Activated CD4-positive, alpha-beta T cell treated with anti-CD3 and anti-CD28 coated beads, Interleukin-2, amount 50 U/mL, for 4 hours (primary cell): Measurements from ENCODE around the gene ITM2B.
"Not testable (repeated sequence)": the region's sequence is repeated elsewhere in the genome, so short reads cannot be mapped to it uniquely, and the experiment has no call there.

Experiments
- DNase-seq, 2 experiments: peaks; one replicate each; pipeline ENCODE4 v3.0.0-alpha.2; 2020

Gene ITM2B

GRCh38 chr13:48233046-48233888 lies at the start of gene ITM2B:
Gene ITM2B, plus strand, starts transcription at chr13:48233206. Its CDS starts 155 bp downstream, at chr13:48233361.
- DNase-seq, result peak; percentile 39 to 45

- DNase-seq, result no peak
Measured at GRCh38 chr13:48184260-48184659, 48.7 kb upstream of the ITM2B start.

DNA sequence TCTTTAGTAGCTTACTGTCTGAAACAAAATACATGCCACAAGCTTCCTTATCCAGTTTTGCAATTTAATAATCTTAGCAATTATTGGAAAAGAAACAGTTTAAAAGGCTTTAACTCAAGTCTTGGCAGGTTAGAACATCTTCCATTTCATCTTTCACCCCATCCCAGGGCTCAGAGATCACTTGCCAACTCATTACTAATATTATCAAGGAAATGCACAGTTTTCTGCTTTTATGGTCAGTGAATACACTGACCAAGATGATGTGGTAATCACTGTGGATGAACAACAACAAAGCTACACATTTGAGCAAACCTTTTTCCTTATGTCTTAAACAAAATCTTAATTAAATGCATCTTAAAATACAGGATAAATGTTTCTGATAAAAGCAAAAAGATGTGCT lies 48.0 kb upstream of the ITM2B start:
- no peak for DNase-seq

GRCh38 chr13:48186722-48187121 lies 46.3 kb upstream of the ITM2B start:
- DNase-seq, result no peak

DNA sequence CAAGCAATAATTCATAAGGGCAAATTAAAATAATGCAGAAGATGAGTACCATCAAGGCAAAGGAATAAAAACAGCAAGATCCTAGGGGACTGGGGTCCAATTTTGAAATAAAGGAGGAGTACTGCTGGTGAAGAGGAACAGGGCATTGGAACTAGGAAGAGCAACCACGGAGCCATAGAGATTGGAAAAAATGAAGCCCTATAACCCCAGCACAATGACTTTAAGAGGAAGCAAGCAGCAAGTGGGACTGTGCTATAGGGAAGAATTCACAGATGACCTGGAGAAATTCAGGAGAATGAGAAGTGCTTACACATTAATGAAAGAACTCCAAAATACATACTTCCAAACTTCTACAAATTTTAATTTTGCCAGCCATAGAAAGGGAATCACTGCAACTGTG lies 44.9 kb upstream of the ITM2B start:
- DNase-seq, result no peak

- no peak for DNase-seq
Measured at GRCh38 chr13:48188601-48189000, 44.4 kb upstream of the ITM2B start.

DNA sequence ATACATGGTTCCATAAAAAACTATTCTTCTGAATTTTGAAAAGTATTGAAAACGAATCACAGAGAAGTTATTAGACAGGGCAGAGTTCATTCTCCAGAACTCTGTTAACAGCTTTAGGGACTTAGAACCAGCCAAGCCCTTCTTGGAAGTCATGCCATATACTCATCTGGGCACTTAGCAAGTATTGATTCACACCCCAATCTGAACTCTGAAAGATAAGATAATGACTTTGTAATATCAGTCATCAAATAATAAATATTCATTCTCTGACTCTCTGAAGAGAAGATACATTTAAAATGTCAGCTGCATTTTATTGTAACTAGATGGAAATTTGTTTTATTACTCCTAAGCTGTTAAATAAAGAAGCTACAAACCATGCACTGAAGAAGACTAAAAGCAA lies 43.8 kb upstream of the ITM2B start:
- DNase-seq, result no peak

- no peak for DNase-seq
Measured at GRCh38 chr13:48192411-48192935, 40.5 kb upstream of the ITM2B start.

GRCh38 chr13:48194379-48194754 lies 38.6 kb upstream of the ITM2B start:
- no peak for DNase-seq

- no peak for DNase-seq
Measured at GRCh38 chr13:48199404-48199946, 33.5 kb upstream of the ITM2B start.

DNA sequence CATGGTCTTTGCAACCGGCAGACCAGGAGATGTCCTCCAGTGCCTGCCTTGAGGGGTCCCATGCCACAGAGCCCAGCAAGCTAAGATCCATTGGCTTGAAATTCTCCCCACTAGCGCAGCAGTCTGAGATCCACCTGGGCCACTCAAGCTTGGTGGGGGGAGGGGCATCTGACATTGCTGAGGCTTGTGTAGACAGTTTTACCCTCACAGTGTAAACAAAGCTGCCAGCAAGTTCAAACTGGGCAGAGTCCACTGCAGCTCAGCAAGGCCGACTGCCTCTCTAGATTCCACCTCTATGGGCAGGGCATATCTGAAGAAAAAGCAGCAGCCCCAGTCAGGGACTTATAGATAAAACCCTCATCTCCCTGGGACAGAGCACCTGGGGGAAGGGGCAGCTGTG lies 32.0 kb upstream of the ITM2B start:
- DNase-seq, result no peak

- not testable (repeated sequence) for DNase-seq
Measured at GRCh38 chr13:48207207-48207606, 25.8 kb upstream of the ITM2B start.

GRCh38 chr13:48210178-48210577 lies 22.8 kb upstream of the ITM2B start:
- DNase-seq, result no peak

DNA sequence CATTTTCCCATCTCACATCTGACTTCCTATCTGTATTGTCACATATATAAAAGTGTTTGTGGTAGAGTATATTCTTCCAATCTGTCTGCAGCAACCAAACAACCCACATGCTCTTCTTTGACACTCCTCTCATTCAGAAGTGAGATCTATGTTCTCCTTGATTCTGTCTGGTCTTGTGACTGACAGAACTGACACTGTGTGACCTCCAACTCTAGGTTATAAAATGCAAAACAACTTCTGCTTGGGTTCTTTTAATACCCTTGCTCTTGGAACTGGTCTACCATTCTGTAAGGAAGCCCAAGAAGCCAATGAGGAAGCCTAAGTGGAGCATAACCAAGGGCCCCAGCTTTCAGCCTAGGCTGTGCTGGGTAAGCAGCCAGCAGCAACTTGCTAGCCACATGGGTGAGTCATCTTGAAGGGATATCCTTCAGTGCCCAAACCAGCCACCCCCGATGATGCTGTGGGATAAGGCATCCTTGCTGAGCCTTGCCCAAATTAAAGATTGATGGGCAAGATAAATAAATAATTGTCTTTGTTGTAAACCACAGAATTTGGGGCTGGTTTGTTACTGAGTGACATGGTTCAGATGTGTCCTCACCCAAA lies 18.4 kb upstream of the ITM2B start:
- no peak for DNase-seq

DNA sequence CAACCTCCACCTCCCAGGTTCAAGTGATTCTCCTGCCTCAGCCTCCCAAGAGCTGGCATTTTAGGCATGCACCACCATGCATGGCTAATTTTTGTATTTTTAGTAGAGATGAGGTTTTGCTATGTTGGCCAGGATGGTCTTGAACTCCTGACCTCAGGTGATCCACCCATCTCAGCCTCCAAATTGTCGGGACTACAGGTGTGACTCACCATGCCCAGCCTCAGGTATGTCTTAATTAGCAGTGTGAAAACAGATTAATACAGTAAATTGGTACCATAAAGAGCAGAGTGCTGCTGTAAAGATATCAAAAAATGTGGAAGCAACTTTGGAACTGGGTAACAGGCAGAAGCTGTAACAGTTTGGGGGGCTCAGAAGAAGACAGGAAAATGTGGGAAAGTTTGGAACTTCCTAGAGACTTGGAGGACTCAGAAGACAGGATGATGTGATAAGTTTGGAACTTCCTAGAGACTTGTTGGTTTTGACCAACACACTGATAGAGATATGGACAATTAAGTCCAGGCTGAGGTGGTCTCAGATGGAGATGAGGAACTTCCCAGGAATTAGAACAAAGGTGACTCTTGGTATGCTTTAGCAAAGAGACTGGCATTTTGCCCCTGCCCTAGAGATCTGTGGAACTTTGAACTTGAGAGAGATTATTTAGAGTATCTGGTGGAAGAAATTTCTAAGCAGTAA lies 17.3 kb upstream of the ITM2B start:
- not testable (repeated sequence) for DNase-seq

GRCh38 chr13:48216204-48216711 lies 16.7 kb upstream of the ITM2B start:
- DNase-seq, result no peak

DNA sequence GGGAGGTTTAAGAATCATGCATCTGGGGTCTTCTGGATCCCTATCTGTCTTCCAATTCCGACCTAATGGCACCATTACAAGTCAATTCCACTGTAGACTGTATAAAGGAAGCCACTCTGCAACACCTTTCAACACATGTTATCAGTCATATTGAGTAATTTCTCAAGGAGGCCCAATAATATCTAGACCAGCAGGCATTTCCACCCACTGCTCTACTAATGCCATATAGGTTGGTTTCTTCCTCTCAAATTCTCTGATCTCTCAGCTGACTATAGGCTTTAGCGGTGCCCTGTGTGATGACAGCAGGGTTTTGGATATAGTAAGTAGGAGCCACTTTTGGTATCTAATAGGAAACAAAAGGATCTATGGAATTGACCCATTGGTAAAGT lies 12.4 kb upstream of the ITM2B start:
- no peak for DNase-seq

DNA sequence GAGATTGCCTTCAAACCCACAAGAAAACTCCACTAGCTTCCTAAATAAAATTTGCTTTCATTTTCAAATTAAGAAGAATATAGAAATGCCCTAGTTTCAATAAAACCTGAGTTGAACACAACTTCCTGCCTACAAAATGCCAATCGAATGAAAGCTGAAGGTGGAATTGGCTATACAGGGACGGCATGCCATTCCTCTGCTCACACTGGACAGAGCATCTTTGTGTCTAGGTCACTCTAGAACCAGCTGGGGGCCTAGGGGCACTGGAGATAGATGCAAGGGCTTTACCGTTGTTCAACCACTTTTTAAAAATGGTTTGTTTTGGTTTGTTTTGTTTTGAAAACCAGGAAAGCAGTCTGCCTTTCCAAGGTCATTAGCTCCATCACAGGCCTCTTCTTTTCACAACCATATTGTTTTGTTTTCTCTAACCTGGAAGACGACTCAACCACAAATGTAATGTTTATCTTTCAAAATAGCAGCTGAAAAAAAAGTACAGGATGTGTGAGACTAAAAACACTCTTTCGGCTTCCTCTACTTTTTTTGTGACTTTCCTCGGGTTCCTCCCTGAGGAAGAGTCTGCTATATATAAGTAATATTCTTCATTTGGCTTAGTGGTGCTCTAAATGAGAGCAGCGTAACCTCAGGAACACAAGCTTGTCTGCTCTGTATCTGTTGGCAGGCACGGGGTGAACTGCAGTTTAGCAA lies 11.9 kb upstream of the ITM2B start:
- DNase-seq, result no peak

GRCh38 chr13:48221686-48222187 lies 11.3 kb upstream of the ITM2B start:
- DNase-seq, result no peak

DNA sequence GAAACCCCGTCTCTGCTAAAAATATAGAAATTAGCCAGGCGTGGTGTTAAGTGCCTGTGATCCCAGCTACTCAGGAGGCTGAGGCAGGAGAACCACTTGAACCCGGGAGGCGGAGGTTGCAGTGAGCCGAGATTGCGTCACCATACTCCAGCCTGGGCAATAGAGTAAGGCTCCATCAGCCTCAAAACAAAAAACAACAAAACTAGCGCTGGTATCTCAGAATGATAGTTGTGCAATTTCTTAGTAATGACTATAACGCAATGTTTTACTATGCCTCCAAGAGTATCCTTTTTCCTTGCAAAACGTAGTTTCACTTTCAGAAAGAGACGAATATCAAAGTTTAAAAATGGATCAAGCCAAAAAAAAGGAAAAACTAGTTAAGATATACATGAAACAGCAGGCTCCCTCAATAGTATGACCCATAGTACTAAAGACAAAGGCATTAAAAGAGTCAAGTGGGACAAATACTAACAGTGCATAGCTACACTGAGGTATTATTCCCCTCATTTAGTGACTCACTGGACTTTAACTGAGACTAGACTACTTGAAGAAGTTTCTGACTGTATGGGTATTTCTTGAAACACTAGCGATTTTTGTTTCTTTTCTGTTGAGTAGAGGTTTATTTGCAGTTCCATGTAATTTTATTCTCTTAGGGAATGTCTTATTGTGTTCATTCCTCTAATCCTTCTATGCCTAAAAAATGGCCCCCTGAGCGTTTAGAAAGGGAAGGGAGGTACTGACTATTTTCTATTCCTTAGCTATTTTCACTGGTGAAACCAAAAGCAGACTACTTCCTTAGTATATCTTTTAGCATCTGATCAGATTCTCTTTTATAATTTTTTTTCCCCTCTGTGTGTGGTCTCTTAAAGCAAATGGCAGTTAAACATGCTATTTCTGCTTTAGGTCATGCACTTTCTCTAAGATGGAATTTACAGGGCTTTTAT lies 10.4 kb upstream of the ITM2B start:
- no peak for DNase-seq

DNA sequence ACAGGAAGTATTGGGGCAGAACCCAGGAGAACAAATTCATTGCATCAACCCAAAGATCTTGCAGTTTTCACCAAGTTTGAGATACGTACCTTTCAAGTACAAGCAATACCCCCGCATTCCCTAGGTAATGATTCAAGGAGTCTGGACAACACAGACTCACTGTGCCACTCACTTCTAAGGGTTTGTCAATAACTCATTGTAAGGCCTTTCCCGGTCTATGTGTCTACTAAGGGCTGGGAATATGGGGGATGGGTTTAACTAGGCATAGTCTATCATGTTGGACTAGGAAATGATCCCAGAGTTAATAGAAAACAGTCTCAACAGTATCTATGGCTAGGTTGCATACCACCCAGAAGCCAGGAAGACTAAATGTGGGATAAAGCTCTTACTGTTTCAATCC lies 8.3 kb upstream of the ITM2B start:
- DNase-seq, result no peak
